Measurements from ENCODE around the gene NCOA3.

The NCOA3 gene

GRCh38 chr20:47605673-47606413 is 104.2 kb downstream of the NCOA3 start:
- no peak for DNase-seq

- DNase-seq, result peak; percentile 96
Observed at GRCh38 chr20:47606414-47606982, 104.8 kb downstream of the NCOA3 start.

- no peak for DNase-seq
Observed at GRCh38 chr20:47606983-47607613, 105.4 kb downstream of the NCOA3 start.

- no peak for DNase-seq
Observed at GRCh38 chr20:47609001-47609400, 107.3 kb downstream of the NCOA3 start.

- no peak for DNase-seq
Observed at GRCh38 chr20:47610247-47610944, 108.7 kb downstream of the NCOA3 start.

GRCh38 chr20:47610945-47611250 is 109.2 kb downstream of the NCOA3 start:
- DNase-seq, result no peak

- DNase-seq, result no peak
Observed at GRCh38 chr20:47611785-47612184, 110.1 kb downstream of the NCOA3 start.

GRCh38 chr20:47612670-47613069 is 111.0 kb downstream of the NCOA3 start:
- no peak for DNase-seq

GRCh38 chr20:47614703-47615309 is 113.1 kb downstream of the NCOA3 start:
- no peak for DNase-seq

- no peak for DNase-seq
Observed at GRCh38 chr20:47618479-47618878, 116.8 kb downstream of the NCOA3 start.

GRCh38 chr20:47620808-47621805 is 119.4 kb downstream of the NCOA3 start:
- peak; percentile 4 for DNase-seq

- no peak for DNase-seq
Observed at GRCh38 chr20:47622118-47622665, 120.5 kb downstream of the NCOA3 start.

GRCh38 chr20:47623206-47623605 is 121.5 kb downstream of the NCOA3 start:
- no peak for DNase-seq

GRCh38 chr20:47627540-47627939 is 125.9 kb downstream of the NCOA3 start:
- DNase-seq, result no peak

GRCh38 chr20:47629907-47630306 is 128.2 kb downstream of the NCOA3 start:
- no peak for DNase-seq

- no peak for DNase-seq
Observed at GRCh38 chr20:47631078-47631477, 129.4 kb downstream of the NCOA3 start.

- DNase-seq, result no peak
Observed at GRCh38 chr20:47635256-47635655, 133.6 kb downstream of the NCOA3 start.

- no peak for DNase-seq
Observed at GRCh38 chr20:47638851-47639250, 137.2 kb downstream of the NCOA3 start.

- DNase-seq, result no peak
Observed at GRCh38 chr20:47642118-47642517, 140.4 kb downstream of the NCOA3 start.

- no peak for DNase-seq
Observed at GRCh38 chr20:47642624-47643023, 140.9 kb downstream of the NCOA3 start.

GRCh38 chr20:47645632-47646031 is 143.9 kb downstream of the NCOA3 start:
- DNase-seq, result no peak

- DNase-seq, result no peak
Observed at GRCh38 chr20:47647994-47648393, 146.3 kb downstream of the NCOA3 start.
